Measurements from ENCODE around the gene SCYGR6. TPM values are rescaled to one million over a fixed set of nuclear protein-coding genes. Genes with fewer than 3 reads are reported as not detected.

The SCYGR6 gene
- total and polyA plus RNA-seq, 8 donors: not detected

DNA sequence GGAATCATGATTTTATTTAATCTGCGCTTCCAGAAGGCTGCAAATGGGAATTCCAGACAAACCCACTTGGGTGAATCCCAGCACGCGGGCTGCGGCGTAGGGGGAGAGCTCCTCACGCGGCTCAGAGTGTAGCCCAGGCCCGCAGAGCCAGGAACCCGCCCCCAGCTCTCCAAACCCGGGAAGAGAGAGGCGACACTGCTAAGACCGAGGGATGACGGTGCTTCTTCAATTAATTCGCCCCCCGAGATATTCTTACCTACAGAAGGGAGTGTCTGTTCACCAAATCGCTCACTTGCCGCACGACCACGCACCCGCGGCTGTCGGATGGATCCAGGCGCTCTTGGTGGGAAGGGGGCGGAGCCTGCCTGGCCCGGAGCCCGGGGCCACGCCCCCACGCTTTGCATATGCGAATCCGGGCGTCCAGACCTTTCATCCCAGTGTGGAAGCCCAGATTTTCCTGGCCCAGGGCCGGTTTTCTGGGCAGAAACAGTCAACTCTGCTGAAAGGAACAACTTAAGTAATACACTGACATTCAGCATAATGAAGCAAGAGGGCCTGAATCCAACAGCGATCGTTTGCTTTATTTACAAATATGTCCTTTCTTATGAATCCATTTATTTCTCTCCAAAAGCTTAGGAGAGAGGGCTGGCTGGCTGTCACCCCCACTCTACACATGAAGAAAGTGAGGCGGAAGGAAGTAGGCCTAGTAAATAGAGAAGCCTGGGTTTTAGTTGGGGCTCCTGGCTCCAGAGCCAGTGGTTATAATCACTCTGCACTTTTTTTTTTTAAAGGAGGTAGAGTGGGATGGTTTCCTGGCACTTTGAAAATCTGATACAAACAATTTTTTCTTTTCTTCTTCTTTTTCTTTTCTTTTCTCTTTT lies 6.6 kb downstream of the SCYGR6 start, which contains the start of gene SLC19A3:
Gene SLC19A3, minus strand, starts transcription at position 342 of the 881 bp plus-strand sequence. CDS start 15,710 bp downstream, outside the sequence.
- no peaks in the 10 kb centered on the region for H3K36me3 ChIP-seq
- no peaks in the 10 kb centered on the region for H3K9me3 ChIP-seq

DNA sequence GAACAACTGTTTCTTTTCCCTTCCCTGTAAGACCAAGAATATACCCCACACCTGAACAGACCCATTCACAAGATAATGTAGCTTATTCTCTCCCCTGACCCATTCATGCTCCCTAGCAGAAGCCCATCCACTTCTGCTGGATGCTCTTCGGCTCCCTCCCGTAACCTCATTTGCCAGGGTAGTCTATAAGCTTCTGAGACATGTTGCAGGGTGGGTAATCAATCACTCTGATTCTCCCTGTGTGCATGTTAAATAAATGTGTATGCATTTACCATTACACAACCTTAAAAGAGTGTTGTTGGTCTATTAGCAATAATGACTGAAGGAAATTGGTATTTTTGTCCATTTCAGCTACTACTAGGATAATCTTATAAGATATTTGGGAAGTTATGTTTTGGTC lies 8.1 kb downstream of the SCYGR6 start:
- intact Hi-C loops (cut with DNase I; ENCODE audit: low total_unique reads): no loop called here
- Histone ChIP-seq H3K36me3 (no peaks in the 10 kb centered on the region), H3K27me3 (no peaks in the 10 kb centered on the region), H3K27ac (no peak overlapping the region), H3K4me1 (peaks cover 0 to 16% (median 13%) of the 10 kb centered on the region in 4 donors), H3K9me3 (no peaks in the 10 kb centered on the region), H3K4me3 (no peak overlapping the region)
- TF ChIP-seq POLR2A (IDR thresholded peaks at IDR 0.05): no peak
- no peak for TF ChIP-seq EP300 (IDR thresholded peaks at IDR 0.05)
- WGBS, 5 donors: 90 to 100% (median 95%) methylated on average over 2 of the region's 2 CpGs
- DNase-seq: no peak

More for the DNA sequence above, 6.6 kb downstream of the SCYGR6 start, which contains the start of gene SLC19A3:
- no peaks in the 10 kb centered on the region for H3K27me3 ChIP-seq
- peak in 1 of 3 donors; percentile 44 for TF ChIP-seq POLR2AphosphoS5 (IDR thresholded peaks at IDR 0.05)
- TF ChIP-seq POLR2A (IDR thresholded peaks at IDR 0.05): no peak
- TF ChIP-seq, protein P1, sequence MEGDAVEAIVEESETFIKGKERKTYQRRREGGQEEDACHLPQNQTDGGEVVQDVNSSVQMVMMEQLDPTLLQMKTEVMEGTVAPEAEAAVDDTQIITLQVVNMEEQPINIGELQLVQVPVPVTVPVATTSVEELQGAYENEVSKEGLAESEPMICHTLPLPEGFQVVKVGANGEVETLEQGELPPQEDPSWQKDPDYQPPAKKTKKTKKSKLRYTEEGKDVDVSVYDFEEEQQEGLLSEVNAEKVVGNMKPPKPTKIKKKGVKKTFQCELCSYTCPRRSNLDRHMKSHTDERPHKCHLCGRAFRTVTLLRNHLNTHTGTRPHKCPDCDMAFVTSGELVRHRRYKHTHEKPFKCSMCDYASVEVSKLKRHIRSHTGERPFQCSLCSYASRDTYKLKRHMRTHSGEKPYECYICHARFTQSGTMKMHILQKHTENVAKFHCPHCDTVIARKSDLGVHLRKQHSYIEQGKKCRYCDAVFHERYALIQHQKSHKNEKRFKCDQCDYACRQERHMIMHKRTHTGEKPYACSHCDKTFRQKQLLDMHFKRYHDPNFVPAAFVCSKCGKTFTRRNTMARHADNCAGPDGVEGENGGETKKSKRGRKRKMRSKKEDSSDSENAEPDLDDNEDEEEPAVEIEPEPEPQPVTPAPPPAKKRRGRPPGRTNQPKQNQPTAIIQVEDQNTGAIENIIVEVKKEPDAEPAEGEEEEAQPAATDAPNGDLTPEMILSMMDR (IDR thresholded peaks at IDR 0.05): no peak
- TF ChIP-seq EP300 (IDR thresholded peaks at IDR 0.05): no peak
- peak within 1 kb of the TSS in 4 of 5 donors; percentile 40 to 76 (median 50) for H3K27ac ChIP-seq
- peak; percentile 85 to 94 for DNase-seq
- H3K4me3 ChIP-seq: peak within 1 kb of the TSS; percentile 27 to 45 (median 41)
- 5 to 8% (median 7%) methylated on average over 31 to 35 of the region's 35 CpGs for WGBS, 5 donors
- peaks cover 0 to 16% (median 13%) of the 10 kb centered on the region in 4 donors for H3K4me1 ChIP-seq
- intact Hi-C loops (cut with DNase I; ENCODE audit: low total_unique reads): no loop called here

DNA sequence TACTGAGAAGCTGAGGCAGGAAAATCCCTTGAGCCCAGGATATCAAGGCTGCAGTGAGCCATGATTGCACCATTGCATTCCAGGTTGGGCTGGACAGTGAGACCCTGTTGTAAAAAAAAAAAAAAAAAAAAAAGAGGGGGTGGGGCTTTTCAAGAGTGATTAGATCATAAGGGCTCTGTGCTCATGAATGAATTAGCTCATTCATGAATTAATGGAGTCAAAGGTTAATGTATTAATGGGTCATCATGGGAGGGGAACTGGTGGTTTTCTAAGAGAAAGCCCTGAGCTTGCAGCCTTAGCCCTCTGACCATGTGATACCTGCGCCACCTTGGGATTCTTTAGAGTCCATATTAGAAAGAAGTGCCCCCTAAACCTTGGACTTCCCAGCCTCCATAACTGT lies 11.3 kb downstream of the SCYGR6 start:
- DNase-seq: no peak
- H3K9me3 ChIP-seq: no peaks in the 10 kb centered on the region
- no peaks in the 10 kb centered on the region for H3K27me3 ChIP-seq
- no peaks in the 10 kb centered on the region for H3K36me3 ChIP-seq
- no peak overlapping the region for H3K4me3 ChIP-seq
- peaks cover 0 to 11% (median 10%) of the 10 kb centered on the region in 4 donors for H3K4me1 ChIP-seq
- 42 to 100% (median 100%) methylated on average over 1 of the region's 1 CpG for WGBS, 5 donors
- TF ChIP-seq EP300 (IDR thresholded peaks at IDR 0.05) (no peak), POLR2A (IDR thresholded peaks at IDR 0.05) (no peak), POLR2AphosphoS5 (IDR thresholded peaks at IDR 0.05) (no peak)
- TF ChIP-seq, protein P1 (IDR thresholded peaks at IDR 0.05): no peak
- no peak overlapping the region for H3K27ac ChIP-seq
- intact Hi-C loops (cut with DNase I; ENCODE audit: low total_unique reads): no loop called here

DNA sequence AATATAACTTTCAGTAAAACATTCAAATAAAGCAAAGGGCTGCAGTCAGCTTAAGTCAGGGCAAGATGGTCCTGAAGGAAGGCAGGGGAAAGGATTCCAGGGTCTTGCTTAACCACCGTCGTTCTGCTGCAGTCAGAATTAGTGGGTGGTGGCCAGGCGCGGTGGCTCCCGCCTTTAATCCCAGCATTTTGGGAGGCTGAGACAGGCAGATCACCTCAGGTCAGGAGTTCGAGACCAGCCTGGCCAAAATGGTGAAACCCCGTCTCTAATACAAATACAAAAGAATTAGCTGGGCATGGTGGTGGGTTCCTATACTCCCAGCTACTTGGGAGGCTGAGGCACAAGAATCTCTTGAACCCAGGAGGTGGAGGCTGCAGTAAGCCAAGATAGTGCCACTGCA lies 13.6 kb downstream of the SCYGR6 start:
- DNase-seq: no peak
- H3K36me3 ChIP-seq: no peaks in the 10 kb centered on the region
- H3K27ac ChIP-seq: no peak overlapping the region
- WGBS, 5 donors: 84 to 93% (median 90%) methylated on average over 7 of the region's 7 CpGs
- H3K27me3 ChIP-seq: no peaks in the 10 kb centered on the region
- no peaks in the 10 kb centered on the region for H3K9me3 ChIP-seq
- no peak for TF ChIP-seq POLR2AphosphoS5 (IDR thresholded peaks at IDR 0.05)
- no peak for TF ChIP-seq EP300 (IDR thresholded peaks at IDR 0.05)
- TF ChIP-seq, protein P1 (IDR thresholded peaks at IDR 0.05): no peak
- no peak for TF ChIP-seq POLR2A (IDR thresholded peaks at IDR 0.05)
- no peaks in the 10 kb centered on the region for H3K4me1 ChIP-seq
- intact Hi-C loops (cut with DNase I; ENCODE audit: low total_unique reads): no loop called here
- no peak overlapping the region for H3K4me3 ChIP-seq

Measured in stomach (tissue), 9 donors.